ENCODE data around the gene TUBB2A.
"Not testable (repeated sequence)": the region's sequence is repeated elsewhere in the genome, so short reads cannot be mapped to it uniquely, and the experiment has no call there.

The TUBB2A gene

GRCh38 chr6:3157131-3157933 lies at the start of gene TUBB2A:
TSS of gene TUBB2A (minus strand) at chr6:3157544. CDS start at chr6:3157463, 81 bp downstream.
- DNase-seq (ENCODE audit: low spot score), result peak; percentile 99

- no peak for DNase-seq (ENCODE audit: low spot score)
These were observed 49.1 kb upstream of the TUBB2A start for GRCh38 chr6:3206339-3207015.

GRCh38 chr6:3205913-3206312 lies 48.6 kb upstream of the TUBB2A start:
- no peak for DNase-seq (ENCODE audit: low spot score)

- DNase-seq (ENCODE audit: low spot score), result no peak
These were observed 47.6 kb upstream of the TUBB2A start for GRCh38 chr6:3204921-3205320.

- DNase-seq (ENCODE audit: low spot score), result peak; percentile 38
These were observed 45.8 kb upstream of the TUBB2A start for GRCh38 chr6:3202999-3203696.

- DNase-seq (ENCODE audit: low spot score), result no peak
These were observed 44.0 kb upstream of the TUBB2A start for GRCh38 chr6:3201388-3201787.

- no peak for DNase-seq (ENCODE audit: low spot score)
These were observed 43.3 kb upstream of the TUBB2A start for GRCh38 chr6:3200682-3201081.

GRCh38 chr6:3199382-3199781 lies 42.0 kb upstream of the TUBB2A start:
- no peak for DNase-seq (ENCODE audit: low spot score)

- not testable (repeated sequence) for DNase-seq (ENCODE audit: low spot score)
These were observed 40.4 kb upstream of the TUBB2A start for GRCh38 chr6:3197734-3198133.

- DNase-seq (ENCODE audit: low spot score), result no peak
These were observed 39.4 kb upstream of the TUBB2A start for GRCh38 chr6:3196770-3197169.

- DNase-seq (ENCODE audit: low spot score), result no peak
These were observed 38.6 kb upstream of the TUBB2A start for GRCh38 chr6:3195695-3196497.

GRCh38 chr6:3195420-3195694 lies 38.0 kb upstream of the TUBB2A start:
- no peak for DNase-seq (ENCODE audit: low spot score)

GRCh38 chr6:3194535-3195419 lies 37.4 kb upstream of the TUBB2A start:
- DNase-seq (ENCODE audit: low spot score), result no peak

- DNase-seq (ENCODE audit: low spot score), result no peak
These were observed 35.9 kb upstream of the TUBB2A start for GRCh38 chr6:3193102-3193849.

GRCh38 chr6:3190779-3191178 lies 33.4 kb upstream of the TUBB2A start:
- DNase-seq (ENCODE audit: low spot score), result no peak

- DNase-seq (ENCODE audit: low spot score), result no peak
These were observed 32.7 kb upstream of the TUBB2A start for GRCh38 chr6:3190056-3190455.

- not testable (repeated sequence) for DNase-seq (ENCODE audit: low spot score)
These were observed 31.8 kb upstream of the TUBB2A start for GRCh38 chr6:3189192-3189591.

GRCh38 chr6:3188262-3188661 lies 30.9 kb upstream of the TUBB2A start:
- no peak for DNase-seq (ENCODE audit: low spot score)

- no peak for DNase-seq (ENCODE audit: low spot score)
These were observed 29.6 kb upstream of the TUBB2A start for GRCh38 chr6:3186974-3187382.

GRCh38 chr6:3183066-3183465 lies 25.7 kb upstream of the TUBB2A start:
- no peak for DNase-seq (ENCODE audit: low spot score)

GRCh38 chr6:3181105-3181504 lies 23.8 kb upstream of the TUBB2A start:
- no peak for DNase-seq (ENCODE audit: low spot score)
